Measurements from ENCODE around the gene THBD. TPM values are rescaled to one million over a fixed set of nuclear protein-coding genes. Genes with fewer than 3 reads are reported as not detected.
"Not testable (repeated sequence)": the region's sequence is repeated elsewhere in the genome, so short reads cannot be mapped to it uniquely, and the experiment has no call there.

THBD gene
- total RNA-seq, 4 donors from 2014 or later = 144 to 213 (median 178) TPM

- TF ChIP-seq CTCF (IDR thresholded peaks at IDR 0.05) (no peak), POLR2A (IDR thresholded peaks at IDR 0.05) (no peak)
- H3K4me3 ChIP-seq (ENCODE audit: low read depth, poor library complexity, severe bottlenecking) = no peak overlapping the region
- peak in 1 of 2 donors; percentile 62 for DNase-seq (ENCODE audit: low spot score in 2 of 2)
- 72 to 76% methylated on average over 1 of the region's 1 CpG for WGBS, 2 donors
- intact Hi-C loops (cut with DNase I; ENCODE audit: low total_unique reads) = no loop called here
These were observed 21.8 kb downstream of the THBD start for GRCh38 chr20:23027721-23028120.

GRCh38 chr20:23025503-23025902 lies 24.0 kb downstream of the THBD start:
- 88 to 90% methylated on average over 14 of the region's 14 CpGs for WGBS, 2 donors
- peak in 1 of 2 donors; percentile 81 for DNase-seq (ENCODE audit: low spot score in 2 of 2)
- intact Hi-C loops (cut with DNase I; ENCODE audit: low total_unique reads); H3K4me3 ChIP-seq (ENCODE audit: low read depth, poor library complexity, severe bottlenecking): not testable (repeated sequence)

- intact Hi-C loops (cut with DNase I; ENCODE audit: low total_unique reads) = no loop called here
- no peak for DNase-seq (ENCODE audit: low spot score in 2 of 2)
- H3K4me3 ChIP-seq (ENCODE audit: low read depth, poor library complexity, severe bottlenecking) = no peak overlapping the region
- TF ChIP-seq CTCF (IDR thresholded peaks at IDR 0.05) = no peak
- TF ChIP-seq POLR2A (IDR thresholded peaks at IDR 0.05) = no peak
- 87 to 91% methylated on average over 3 of the region's 3 CpGs for WGBS, 2 donors
These were observed 24.8 kb downstream of the THBD start for GRCh38 chr20:23024701-23025100.

GRCh38 chr20:23023621-23024177 lies 25.8 kb downstream of the THBD start:
- intact Hi-C loops (cut with DNase I; ENCODE audit: low total_unique reads) = no loop called here
- H3K4me3 ChIP-seq (ENCODE audit: low read depth, poor library complexity, severe bottlenecking) = no peak overlapping the region
- peak in 1 of 2 donors; percentile 10 for DNase-seq (ENCODE audit: low spot score in 2 of 2)
- 90 to 94% methylated on average over 10 of the region's 10 CpGs for WGBS, 2 donors
- TF ChIP-seq POLR2A (IDR thresholded peaks at IDR 0.05) (no peak), CTCF (IDR thresholded peaks at IDR 0.05) (no peak)

- 87 to 89% methylated on average over 4 of the region's 4 CpGs for WGBS, 2 donors
- no peak overlapping the region for H3K4me3 ChIP-seq (ENCODE audit: low read depth, poor library complexity, severe bottlenecking)
- TF ChIP-seq CTCF (IDR thresholded peaks at IDR 0.05) (no peak), POLR2A (IDR thresholded peaks at IDR 0.05) (no peak)
- intact Hi-C loops (cut with DNase I; ENCODE audit: low total_unique reads) = no loop called here
- DNase-seq (ENCODE audit: low spot score in 2 of 2) = no peak
These were observed 26.6 kb downstream of the THBD start for GRCh38 chr20:23022849-23023248.

GRCh38 chr20:23021951-23022350 lies 27.5 kb downstream of the THBD start:
- intact Hi-C loops (cut with DNase I; ENCODE audit: low total_unique reads) = no loop called here
- no peak overlapping the region for H3K4me3 ChIP-seq (ENCODE audit: low read depth, poor library complexity, severe bottlenecking)
- DNase-seq (ENCODE audit: low spot score in 2 of 2) = peak in 1 of 2 donors; percentile 36
- no peak for TF ChIP-seq POLR2A (IDR thresholded peaks at IDR 0.05)
- TF ChIP-seq CTCF (IDR thresholded peaks at IDR 0.05) = no peak
- WGBS, 2 donors = 71 to 75% methylated on average over 5 of the region's 5 CpGs
